HG03378 (cell line): ENCODE results near the gene SRPK3.

Experiments used
- ATAC-seq: cut with Tn5 transposase; IDR thresholded peaks from one replicate; pipeline ENCODE4 v1.9.1; 2021; ENCODE audit warnings: mild to moderate bottlenecking, moderate library complexity; ENCODE audit not compliant: unreplicated experiment

The SRPK3 gene

DNA sequence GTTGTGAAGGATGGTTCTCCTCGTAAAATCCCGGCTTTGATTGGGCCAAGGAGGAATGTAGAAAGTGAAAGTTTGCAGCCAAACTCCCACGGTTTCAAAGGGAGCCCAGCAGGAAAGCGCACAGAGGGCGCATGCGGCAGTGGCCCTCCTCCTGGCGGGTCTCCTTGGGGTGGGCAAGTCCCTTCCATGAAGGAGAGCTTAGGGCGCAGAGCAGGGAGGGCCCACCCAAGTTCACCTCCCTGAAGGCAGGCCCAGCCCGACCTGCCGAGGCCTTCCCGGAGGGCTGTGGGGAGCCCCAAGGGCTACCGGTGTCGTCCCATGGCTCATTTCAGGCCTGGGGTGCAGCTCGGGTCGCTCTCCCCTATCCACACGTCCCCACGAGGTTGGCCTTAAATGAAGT lies 47.5 kb downstream of the SRPK3 start:
- ATAC-seq: no peak

DNA sequence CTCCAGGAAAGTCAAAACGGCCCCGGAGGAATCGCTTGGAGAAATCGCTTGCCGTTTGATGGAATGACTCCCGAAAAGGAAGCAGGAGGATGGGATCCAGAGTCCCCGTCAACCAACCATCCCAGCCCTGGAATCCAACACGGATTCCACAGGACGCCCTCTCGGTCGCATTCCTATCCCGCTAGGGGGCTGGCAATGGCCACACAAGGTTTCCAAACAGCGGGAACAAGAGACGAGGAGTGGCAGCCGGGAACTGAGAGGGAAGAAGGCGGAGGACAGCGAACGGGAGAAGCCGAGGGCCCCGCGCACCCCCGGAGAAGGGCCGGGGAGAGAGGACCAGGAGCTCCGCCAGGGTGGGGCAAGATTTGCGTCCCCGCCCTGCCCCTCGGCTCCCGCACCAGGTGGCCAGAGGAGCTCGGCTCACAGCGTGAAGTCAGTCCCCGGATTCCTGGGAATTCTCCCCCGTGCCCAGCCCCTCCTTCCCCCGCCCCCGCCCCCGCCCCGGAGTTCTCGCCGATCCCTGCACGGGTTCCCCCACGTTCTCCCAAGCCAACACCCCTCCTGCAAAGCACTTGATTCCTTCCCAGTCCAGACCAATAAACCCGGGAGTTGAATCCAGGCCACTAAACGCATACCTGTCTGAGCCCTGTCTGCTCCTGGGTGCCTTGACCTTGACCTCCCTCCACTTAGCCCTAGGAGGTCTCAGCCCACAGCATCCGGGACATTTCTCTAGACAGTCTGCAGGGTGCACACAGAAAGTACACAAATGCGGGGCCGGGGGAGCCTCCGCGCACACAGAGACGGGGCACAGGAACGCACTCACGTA lies 48.1 kb downstream of the SRPK3 start:
- no peak for ATAC-seq

DNA sequence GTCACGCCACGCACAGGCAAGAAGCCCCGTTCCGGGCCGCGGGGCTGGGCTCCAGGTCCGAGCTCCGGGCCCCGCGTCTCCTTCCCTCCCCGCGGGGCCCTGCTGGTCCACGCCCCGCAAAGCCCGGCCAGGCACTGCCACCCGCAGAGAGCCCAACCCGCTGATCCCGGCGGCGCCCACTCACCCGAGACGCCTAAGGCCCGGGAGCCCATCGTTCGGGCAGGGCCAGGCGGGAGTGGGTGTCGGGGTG lies 48.6 kb downstream of the SRPK3 start:
- no peak for ATAC-seq

DNA sequence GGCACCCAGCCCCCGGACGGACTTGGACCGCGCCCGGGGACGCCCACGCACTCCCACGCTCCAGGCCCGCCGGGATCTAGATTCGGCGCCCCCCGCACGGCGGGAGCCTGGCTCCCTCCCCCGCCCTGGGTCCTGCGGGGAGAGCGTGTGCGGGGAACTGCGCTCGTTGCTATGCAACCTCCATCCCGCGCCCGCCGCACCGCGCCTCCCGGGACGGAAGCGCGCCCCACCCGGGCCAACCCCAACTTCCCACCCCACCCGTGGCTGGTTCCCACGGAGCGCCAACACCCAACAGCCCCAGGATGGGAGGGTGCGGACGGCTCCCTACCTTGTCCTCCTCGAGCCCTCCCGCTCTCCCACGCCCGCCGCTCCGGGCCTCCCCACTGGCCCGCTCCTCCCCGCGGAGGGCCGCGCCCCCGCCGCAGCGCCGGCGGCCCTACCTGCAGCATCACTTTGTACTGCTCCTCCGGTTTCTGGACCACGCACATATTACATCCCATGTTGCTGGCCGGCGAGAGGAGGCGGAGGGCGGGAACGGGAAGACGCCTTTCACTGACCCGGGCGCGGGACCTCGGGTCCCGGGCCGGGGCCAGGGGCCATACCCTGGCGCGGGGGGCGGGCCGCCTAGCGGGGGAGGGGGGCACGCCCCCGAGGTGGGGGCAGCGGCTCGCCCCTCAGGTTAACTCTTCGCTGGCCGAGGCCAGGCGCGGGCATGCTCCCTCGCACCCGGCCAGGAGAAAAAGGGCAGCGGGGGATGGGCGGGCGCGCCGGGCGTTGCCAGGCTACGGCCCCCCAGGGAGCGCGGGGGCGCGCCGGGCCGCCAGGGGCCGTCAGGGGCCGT lies 49.2 kb downstream of the SRPK3 start, which contains the start of gene PDZD4:
TSS of gene PDZD4 (minus strand) at position 746 of the 841 bp plus-strand sequence. CDS start at position 500, 246 bp downstream.
- no peak for ATAC-seq

DNA sequence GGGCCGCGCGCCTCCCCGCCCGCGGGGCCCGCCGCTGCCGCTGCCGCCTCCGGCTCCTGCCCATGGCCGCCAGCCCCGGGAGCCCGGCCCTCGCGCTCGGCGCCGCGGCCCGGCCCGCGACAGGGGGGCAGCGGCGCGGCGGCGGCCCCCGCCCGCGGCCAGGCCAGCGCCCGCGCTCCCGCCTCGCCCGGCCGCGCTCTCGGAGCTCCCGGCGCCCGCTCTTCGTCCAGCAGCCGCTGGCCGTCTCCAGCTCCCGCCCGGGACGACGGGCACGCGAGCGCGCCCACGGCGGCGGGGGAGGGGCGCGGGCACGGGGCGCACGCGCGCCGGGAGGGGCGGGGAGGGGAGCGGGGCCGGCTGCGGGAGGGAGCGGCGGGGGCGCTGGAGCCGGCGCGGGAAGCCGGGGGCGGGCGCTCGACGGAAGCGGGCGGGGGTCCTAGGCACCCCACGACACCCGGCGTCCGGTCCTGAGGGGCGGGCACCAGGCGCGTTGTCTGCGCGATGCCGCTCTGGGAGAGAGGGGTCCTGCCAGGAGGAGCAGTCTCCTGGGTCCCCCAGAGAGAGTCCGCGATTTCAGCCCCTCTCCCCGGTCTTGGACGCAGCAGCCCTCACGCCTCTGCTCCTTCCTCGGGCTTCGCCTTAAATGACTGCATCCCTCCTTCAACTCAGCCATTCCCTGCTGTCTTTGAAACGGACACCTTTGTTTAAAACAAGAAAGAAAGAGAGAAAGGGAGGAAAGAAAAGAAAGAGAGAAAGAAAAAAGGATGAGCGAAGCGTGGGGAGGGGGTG lies 50.0 kb downstream of the SRPK3 start:
- ATAC-seq: no peak

DNA sequence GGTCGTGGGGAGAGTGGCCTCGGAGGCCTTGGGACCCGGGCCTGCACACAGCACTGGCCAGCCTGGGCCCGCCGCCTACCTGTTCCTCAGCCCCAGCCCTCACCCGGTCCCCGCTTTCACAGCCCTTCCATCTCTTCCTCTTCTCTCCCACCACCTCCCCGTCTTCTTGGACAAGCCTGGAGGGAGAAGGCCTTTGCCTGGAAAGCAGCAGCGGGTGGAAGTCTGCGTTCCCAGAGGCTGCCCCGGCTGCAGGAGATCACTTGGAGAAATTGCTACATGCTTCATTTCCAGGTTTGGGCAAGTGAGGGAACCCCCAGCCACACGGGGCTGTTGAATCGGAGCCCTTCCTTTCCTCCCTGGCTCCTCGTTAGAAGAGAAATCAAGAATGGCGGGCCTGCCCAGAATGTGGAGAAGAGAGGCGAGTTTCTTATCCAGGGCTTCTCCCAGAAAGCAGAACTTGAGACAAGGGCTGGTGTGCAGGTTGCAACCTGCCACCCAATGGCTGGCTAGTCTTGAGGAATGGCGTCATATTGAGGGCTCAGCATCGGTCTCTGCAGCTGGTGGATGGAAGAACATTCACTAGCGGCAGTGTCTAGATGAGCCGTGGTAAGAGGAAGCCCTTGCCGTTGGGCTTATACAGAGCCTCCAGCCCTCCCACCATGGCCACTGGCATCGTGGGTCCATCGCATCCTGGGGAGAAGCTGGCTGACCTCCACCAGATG lies 50.7 kb downstream of the SRPK3 start:
- no peak for ATAC-seq

DNA sequence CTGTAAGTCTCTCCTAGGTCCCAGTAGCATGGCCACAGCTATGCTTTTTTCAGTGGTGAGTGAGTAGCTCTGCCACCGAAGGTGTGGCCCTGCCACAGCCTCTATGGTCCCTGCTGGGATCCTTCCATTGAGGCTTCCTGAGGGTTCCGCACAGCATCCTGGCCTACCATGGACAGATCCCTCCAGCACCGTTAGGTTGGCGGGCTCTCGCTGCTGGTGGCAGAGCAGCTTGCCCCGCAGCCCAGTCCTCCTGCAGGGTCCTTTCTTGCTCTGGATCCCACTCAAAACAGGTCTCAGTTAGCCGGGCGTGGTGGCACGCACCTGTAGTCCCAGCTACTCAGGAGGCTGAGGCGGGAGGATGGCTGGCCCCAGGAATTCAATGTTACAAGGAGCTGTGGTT lies 51.9 kb downstream of the SRPK3 start:
- no peak for ATAC-seq
